Bronchial epithelial cell (primary cell): Measurements from ENCODE around the gene SGMS1. TPM values are rescaled to one million over a fixed set of nuclear protein-coding genes. Genes with fewer than 3 reads are reported as not detected.
A peak's percentile ranks its signal among the peaks of the same experiment; 100 is the strongest.
"Not testable (repeated sequence)": the region's sequence is repeated elsewhere in the genome, so short reads cannot be mapped to it uniquely, and the experiment has no call there.

Experiments used
- DNase-seq: peaks from one replicate; pipeline ENCODE4 v3.0.0-alpha.2; 2010; ENCODE audit warnings: low read depth
- FAIRE-seq: peaks from 2 replicates; lab custom pipeline; 2011; peaks lifted over from hg19 to GRCh38; lab: Jason Lieb, UNC
- H3K27me3 ChIP-seq: 2 replicates; pipeline ENCODE4 v1.5.1; 2011; ENCODE audit warnings: low read length; ENCODE audit not compliant: control insufficient read depth, insufficient read depth
- H3K36me3 ChIP-seq: 2 replicates; pipeline ENCODE4 v1.5.1; 2011; ENCODE audit warnings: low read length; ENCODE audit not compliant: control insufficient read depth, insufficient read depth
- H3K4me3 ChIP-seq: 2 replicates; pipeline ENCODE4 v1.5.1; 2011; ENCODE audit warnings: mild to moderate bottlenecking, low read depth, low read length, control low read depth
- total RNA-seq: library from RNA; depleted of rRNA; stranded (reverse); fragments of >200 nt; gene quantifications from 2 replicates; pipeline ENCODE4 v1.2.1, GENCODE V29; 2014
- TF ChIP-seq, protein P1 (sequence below): IDR thresholded peaks from 2 replicates; pipeline ENCODE4 v1.5.1; 2011; ENCODE audit warnings: mild to moderate bottlenecking, moderate library complexity, low read length, control low read depth, inconsistent platforms; ENCODE audit not compliant: insufficient read depth, severe bottlenecking

Gene SGMS1
- total RNA-seq, 1 donor from 2014 or later: 21.3 TPM

DNA sequence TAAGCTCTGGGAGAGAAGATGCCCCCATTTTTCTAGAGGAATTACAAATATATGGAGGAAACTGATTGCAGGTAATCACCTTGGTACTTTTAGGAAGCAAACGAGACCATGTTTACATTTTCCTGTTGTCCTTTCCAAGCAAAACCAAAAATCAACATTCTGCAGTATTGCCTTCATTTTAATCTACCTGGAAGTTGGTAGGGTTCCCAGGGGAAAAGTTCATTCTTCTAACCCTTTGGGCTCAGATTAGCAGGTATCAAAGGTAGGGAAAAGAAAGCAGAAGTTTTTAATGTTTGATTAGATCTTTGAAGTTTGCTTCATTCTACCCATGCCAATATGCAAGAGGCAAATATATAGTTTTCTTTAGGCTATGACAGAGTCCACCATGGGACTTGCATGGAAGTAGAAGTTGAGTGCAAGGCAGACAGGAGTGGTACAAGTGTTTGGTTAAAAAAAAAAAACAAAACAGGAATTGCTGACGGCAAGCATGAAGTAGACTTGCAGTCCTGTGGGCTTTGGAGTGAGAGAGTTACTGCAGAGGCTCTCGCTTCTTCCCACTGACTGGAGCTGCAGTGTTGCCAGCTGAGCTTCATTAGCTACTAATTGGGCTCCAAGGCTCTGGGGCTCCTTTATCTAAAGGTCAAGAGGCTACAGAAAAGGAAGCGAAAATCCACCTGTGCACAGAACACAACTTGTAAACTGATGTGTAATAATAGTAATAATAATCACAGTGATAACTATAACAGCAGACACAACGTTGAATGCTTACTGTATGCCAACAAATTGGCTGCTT, 343.5 kb downstream of the SGMS1 start:
- TF ChIP-seq, protein P1, sequence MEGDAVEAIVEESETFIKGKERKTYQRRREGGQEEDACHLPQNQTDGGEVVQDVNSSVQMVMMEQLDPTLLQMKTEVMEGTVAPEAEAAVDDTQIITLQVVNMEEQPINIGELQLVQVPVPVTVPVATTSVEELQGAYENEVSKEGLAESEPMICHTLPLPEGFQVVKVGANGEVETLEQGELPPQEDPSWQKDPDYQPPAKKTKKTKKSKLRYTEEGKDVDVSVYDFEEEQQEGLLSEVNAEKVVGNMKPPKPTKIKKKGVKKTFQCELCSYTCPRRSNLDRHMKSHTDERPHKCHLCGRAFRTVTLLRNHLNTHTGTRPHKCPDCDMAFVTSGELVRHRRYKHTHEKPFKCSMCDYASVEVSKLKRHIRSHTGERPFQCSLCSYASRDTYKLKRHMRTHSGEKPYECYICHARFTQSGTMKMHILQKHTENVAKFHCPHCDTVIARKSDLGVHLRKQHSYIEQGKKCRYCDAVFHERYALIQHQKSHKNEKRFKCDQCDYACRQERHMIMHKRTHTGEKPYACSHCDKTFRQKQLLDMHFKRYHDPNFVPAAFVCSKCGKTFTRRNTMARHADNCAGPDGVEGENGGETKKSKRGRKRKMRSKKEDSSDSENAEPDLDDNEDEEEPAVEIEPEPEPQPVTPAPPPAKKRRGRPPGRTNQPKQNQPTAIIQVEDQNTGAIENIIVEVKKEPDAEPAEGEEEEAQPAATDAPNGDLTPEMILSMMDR: no peak
- Histone ChIP-seq H3K4me3 (no peak overlapping the region), H3K36me3 (no peaks in the 10 kb centered on the region), H3K27me3 (peaks cover 2% of the 10 kb centered on the region)
- no peak for DNase-seq
- no peak for FAIRE-seq

DNA sequence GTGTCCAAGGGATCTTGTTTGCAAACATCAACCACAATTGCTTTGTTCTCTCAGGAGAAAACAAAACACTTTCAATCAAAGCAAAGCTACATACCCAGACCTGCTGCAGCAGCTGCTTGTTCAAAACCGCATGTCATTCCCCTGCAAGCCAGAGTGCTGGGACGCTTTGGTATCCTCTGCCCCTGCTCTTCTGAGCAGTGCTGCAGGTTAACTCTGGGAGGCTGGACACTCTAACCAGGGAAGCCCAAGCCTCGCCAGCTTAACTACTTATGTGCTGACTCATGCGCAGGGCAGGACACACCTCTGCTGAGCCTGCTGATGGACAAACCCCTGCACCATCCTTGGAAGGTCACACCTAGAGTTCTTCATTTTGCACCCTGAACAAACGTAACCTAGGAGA, 344.3 kb downstream of the SGMS1 start:
- Histone ChIP-seq H3K36me3 (no peaks in the 10 kb centered on the region), H3K27me3 (peaks cover 2% of the 10 kb centered on the region), H3K4me3 (no peak overlapping the region)
- TF ChIP-seq, protein P1: no peak
- DNase-seq (peak; percentile 51), FAIRE-seq (no peak)

DNA sequence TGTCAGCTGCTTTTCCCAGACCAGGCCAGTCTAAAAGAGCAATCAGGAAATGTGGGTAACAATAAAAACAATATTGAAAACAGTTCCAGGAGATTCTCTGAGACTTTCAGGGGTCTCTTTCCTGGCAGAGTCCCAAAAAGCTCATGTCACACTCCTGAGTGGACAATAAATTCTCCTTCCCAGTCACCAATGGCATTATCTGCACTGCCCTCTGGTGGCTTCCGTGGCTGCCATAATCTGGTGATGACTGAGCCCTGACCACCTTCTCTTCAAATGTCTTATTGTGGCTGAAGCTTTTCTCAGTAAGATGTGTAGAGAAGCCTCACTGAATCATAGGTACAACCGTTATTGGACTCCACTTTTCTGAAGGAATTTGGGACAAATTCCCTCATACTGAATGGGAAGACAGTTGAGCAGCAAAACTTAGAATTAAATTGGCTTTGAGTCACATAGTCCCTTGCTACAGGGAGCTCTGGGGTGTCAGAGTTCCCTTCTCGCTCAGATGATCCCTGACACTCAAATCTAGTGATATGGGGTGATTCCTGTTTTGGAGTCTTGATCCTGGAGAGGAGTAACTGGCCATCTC, 348.0 kb downstream of the SGMS1 start:
- FAIRE-seq: no peak
- Histone ChIP-seq H3K27me3 (no peaks in the 10 kb centered on the region), H3K36me3 (no peaks in the 10 kb centered on the region), H3K4me3 (no peak overlapping the region)
- TF ChIP-seq, protein P1: peak; percentile 70
- DNase-seq: peak; percentile 37

DNA sequence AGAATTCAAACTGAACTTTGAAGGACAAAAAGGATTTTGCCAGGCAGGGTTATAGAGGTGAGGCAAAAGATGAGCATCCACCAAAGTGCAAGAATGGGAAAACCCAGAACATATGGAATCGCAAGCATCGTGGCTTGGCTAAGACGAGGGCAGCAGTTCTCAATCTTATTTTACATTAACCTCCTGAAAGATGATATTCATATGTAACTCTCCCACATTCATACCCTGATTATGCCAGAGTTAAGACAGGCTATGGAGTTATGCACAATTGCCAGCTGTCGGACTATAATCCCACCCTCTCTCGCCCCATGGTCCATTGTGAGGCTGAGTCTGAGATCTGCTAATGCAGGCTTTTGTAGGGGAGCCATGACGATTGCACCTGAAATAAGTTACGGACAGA, 351.2 kb downstream of the SGMS1 start:
- no peaks in the 10 kb centered on the region for H3K36me3 ChIP-seq
- TF ChIP-seq, protein P1: no peak
- no peaks in the 10 kb centered on the region for H3K27me3 ChIP-seq
- FAIRE-seq (no peak), DNase-seq (no peak)
- no peak overlapping the region for H3K4me3 ChIP-seq

DNA sequence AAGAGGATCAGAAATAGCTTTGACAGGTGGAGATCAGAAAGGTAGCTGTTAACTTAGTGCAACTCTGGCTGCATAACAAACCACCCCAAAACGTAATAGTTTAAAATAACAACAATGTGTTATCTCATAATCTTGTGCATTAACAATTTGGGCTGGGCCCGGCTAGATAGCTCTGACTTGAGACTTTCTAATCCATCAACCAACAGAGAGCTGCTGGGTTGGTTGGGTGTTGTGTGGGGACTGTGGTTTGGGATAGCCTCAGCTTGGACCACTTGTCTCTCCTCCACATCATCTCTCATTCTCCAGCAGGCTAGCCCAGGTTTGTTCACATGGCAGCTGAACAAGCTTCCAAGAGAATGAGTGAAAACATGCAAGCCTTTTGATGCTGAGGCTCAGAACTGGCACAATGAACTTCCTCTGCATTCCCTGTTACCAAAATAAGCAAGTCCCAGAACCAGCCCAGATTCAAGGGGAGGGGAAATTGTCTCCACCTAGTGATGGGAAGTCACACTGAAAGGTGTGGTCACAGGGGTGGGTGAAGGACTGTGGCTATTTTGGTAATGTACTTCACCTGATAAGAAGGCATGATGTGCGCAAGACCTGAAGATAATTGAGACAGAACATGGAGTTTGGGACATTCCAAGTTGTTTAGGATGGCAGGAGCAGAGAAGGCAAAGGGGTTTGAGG, 352.0 kb downstream of the SGMS1 start:
- Histone ChIP-seq H3K36me3 (no peaks in the 10 kb centered on the region), H3K27me3 (no peaks in the 10 kb centered on the region), H3K4me3 (no peak overlapping the region)
- DNase-seq: no peak
- TF ChIP-seq, protein P1: no peak
- FAIRE-seq: no peak

DNA sequence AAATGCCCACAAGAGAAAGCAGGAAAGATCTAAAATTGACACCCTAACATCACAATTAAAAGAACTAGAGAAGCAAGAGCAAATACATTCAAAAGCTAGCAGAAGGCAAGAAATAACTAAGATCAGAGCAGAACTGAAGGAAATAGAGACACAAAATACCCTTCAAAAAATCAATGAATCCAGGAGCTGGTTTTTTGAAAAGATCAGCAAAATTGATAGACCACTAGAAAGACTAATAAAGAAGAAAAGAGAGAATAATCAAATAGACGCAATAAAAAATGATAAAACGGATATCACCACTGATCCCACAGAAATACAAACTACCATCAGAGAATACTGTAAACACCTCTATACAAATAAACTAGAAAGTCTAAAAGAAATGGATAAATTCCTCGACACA, 355.9 kb downstream of the SGMS1 start:
- not testable (repeated sequence) for FAIRE-seq, H3K4me3 ChIP-seq, DNase-seq

DNA sequence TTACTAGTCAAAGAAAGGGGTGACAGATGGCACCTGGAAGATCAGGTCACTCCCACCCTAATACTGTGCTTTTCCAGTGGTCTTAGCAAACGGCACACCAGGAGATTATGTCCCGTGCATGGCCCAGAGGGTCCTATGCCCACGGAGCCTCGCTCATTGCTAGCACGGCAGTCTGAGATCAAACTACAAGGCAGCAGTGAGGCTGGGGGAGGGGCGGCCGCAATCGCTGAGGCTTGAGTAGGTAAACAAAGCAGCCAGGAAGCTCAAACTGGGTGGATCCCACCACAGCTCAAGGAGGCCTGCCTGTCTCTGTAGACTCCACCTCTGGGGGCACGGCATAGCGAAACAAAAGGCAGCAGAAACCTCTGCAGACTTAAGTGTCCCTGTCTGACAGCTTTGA, 361.1 kb downstream of the SGMS1 start:
- DNase-seq, H3K36me3 ChIP-seq, FAIRE-seq, H3K27me3 ChIP-seq, H3K4me3 ChIP-seq: not testable (repeated sequence)

More for the DNA sequence above, 355.9 kb downstream of the SGMS1 start:
- H3K27me3 ChIP-seq, H3K36me3 ChIP-seq: not testable (repeated sequence)
